Measurements from ENCODE around the gene CCDC60.

CCDC60 gene, protein sequence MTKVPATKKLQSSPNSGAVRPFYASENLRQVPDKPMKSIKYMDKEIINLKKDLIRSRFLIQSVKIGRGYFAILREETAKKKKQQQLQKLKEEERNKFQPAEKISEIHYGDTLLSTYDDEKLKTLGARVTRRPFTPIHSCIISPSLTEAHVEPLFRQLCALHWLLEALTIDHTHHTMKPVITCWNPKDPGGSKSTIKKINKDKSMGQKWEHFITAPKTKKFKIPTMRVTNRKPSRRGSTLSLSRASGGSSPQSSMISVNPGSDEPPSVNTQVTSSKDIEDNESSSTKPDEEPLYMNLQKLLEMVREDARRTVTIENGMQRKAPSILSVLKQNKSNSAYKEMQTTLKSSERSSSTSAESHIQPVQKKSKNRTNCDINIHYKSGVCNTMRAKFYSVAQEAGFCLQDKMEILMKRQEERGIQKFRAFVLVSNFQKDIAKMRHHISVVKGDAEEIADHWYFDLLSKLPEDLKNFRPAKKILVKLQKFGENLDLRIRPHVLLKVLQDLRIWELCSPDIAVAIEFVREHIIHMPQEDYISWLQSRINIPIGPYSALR

DNA sequence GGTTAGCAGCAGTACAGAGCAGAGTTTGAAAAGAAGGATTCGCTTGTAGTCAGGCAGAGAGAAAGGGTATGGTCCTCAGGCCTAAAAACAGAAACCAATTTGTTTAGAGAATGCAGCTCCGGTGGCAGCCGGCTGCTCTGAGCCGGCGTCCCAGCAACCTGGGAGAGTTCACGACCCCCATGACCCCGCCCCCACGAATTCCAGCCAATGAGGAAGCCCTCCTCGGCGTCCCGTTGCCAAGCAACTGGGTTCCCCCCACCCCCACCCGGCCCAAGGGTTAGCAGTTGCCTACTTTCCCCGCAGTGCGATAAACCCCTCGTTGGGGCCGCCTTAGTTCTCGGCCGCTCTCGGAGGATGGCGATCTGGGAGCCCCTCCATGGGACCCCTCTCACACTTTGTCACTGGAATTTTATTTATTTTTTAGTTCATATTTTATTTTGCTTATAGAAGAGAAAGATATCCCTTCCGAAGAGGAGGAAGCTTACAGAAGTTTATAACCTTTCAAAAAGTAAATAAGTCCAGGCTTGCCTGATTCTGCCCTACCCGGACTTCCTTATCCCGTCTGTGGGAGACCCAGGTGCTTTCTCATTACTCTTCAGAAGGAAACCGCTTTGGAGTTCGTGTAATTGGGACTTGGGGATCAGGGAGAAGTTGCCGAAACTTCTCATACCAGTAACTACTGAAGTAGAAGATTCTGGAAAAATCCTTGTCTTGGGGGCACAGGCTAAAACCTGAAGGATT lies at the start of gene CCDC60:
Gene CCDC60, plus strand, starts transcription at position 300 of the 741 bp plus-strand sequence. CDS start 448 bp downstream, outside the sequence.
- no peak for DNase-seq

DNA sequence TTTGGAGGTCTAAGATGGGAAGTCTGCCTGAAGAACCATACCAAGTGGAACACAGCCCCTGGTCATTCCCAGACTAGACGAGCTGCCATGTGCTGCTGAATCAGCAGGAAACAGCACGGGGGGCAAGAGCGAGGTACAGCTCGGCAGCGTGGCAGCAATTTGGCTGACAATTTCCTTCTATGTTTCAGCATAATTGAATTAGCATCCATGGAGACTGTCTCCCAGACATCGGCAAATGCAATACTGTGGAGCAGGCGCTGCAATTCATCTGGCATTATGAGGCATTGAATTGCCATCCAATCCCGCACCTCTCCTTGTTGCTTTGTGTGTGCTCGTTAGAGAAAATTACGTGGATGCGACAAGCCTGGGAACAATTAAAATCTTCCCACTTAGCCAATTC lies 46.0 kb upstream of the CCDC60 start:
- DNase-seq = no peak

DNA sequence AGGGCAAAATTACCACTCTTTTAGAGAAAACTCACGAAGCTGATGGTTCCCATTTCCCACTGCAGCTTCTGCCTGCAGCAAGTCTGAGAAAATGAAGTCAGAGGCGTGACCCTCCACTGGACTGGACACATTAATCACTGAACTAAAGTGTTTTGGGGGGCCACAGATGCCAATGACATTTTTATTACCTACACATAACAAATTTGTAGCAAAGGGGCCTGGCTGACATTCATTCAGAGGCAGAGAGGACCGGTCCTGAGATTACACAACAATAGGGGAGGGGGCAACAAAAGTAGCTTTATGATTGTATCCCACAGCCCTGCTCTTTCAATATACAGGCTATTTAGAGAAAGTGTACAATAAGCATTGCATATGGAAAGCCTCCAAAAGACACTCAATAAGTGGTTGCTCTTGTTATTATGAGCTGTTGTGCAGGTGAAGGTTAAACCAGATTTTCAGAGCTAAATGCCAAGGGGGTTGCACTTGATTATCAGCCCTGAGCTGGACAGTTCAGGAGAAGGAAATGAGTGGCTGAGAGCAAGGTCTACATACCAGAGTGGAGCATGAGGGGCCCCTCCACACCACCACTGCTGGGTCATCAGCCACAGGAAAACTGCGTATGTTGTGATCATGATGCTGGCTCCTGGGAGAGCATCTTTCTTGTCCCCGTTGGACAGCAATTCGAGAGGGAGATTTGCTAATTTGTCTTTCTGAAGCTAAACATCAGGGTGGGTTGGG lies 41.5 kb upstream of the CCDC60 start:
- no peak for DNase-seq

DNA sequence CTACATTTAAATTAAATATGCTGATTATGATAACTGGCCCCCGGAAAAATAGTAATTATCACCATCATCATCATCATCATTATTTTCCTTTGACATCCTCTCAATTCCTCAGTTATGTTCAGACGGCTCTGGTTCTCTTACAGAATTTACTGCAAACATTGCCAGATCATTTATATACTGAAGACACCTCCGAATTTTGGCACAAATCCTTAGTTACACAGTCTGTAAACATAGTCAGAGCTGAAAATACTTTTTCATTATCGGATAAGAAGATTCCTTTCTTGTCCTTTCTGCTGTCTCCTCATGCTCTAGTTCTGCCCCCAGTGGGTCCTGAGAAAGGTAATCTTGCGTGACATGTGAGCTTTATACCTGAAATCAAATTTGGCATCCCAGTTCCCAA lies 40.3 kb upstream of the CCDC60 start:
- no peak for DNase-seq

DNA sequence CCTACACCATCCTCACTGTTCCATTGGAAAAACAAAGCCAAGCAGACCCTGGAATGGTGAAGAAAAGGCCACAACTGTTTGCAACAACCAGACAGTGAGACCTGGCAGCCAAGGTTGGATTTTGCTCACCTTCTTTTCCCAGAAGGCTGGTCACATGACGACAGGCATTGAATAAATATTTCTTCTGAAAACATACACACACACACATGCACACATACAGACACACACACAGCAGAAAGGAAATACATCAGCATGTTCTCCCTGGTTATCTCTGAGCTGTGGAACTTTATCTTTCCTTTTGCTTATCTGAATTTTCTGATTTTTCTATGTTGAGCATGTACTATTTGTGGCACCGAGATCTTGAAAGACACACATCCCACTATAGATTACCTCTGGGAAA lies 38.0 kb upstream of the CCDC60 start:
- DNase-seq = peak; percentile 16

DNA sequence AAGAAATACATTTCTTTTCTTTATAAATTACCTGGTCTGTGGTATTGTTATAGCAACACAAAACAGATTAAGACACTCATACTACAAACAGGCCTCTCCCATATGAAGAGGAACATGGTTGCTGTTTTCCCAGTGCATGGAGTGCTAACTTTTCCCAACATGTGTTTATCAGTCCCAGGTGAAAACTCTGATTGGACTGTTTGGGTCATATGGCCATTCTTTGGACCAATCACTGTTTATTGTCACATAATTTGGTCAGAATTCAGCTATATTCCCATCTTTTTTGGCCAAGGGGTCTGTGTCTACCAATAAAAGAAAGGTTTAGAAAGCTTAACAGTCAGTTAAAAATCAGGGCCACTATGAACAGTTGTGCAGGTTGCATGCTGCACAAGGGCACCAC lies 35.4 kb upstream of the CCDC60 start:
- DNase-seq = no peak

DNA sequence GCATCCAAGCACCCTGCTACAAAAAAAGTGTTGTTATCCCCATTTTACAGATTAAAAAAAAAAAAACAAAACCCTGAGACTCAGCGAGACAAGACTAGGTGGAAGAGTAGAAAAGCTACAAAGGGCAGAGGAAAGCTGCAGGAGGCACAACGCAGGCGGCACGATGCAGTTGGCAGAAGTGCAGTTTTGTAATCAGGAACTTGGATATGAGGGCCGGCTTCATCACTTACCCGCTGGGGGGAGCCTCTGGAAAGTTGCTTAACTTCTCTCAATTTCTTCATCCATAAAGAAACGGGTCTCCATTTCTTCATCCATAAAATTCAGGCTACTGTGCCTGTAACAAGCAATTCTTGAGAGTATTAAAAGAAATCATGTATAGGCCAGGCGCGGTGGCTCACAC lies 33.1 kb upstream of the CCDC60 start:
- no peak for DNase-seq

DNA sequence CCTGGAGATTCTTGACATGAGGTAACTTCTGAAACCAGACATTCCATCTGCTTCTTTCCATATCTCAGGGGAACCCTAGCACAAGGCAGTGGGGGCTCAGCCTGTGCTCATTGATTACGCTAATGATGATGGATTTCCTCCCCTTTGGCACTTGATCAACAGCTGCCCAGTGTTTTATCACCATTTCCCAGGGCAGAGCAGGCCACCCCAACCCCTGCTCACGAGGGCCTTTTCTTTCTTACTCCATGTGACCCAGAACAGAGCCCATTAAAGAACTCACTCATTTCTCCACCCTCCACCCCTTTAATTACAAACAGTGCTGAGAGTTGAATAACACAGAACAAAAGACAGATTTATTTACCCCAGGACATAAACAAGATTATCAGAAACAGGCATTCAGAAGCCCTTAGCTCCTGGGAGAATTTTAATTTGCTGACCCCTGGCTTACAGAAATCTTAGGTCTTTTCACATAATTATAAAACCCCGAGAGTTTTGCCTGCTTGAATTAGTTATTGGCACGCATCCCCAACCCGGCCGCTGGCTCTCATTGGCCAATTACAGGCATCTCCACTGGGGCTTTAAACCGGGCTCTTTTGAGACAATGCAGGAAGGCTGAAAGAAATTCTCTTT lies 32.0 kb upstream of the CCDC60 start:
- no peak for DNase-seq

DNA sequence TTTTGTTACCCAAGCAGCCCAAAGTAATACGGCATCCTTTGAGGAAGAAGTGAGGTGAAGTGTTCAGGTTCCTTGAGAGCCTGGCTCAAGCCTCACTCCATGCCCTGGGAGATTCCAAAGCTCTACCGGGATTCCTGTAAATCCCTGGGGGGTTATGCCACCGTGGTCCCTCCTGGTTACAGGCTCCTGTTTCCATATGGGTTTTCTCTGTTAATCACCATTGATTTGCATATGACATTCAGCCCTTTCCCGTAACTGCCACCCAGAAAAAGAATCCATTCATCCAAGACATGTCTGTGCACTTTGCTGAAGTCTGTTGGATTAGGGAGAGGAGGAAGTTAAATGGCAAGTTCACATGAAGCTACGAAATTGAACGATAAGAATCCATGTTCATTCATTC lies 27.9 kb upstream of the CCDC60 start:
- DNase-seq = no peak

DNA sequence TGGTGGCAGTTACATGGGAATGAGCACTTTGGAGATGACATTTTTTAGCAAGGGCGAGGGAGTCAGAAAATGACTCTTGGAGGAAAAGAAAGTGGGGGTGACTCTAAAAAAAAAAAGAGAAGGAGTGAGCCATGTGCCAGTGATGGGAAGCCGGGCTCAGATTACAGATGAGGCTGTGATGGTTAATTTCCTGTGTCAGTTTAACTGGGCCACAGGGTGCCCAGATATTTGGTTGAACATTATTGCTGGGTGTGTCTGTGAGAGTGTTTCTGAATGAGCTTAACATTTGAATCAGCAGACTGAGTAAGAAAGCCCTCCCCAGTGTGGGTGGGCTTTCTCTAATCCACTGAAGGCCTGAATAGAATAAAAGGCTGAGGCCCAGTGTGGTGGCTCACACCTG lies 26.8 kb upstream of the CCDC60 start:
- no peak for DNase-seq

DNA sequence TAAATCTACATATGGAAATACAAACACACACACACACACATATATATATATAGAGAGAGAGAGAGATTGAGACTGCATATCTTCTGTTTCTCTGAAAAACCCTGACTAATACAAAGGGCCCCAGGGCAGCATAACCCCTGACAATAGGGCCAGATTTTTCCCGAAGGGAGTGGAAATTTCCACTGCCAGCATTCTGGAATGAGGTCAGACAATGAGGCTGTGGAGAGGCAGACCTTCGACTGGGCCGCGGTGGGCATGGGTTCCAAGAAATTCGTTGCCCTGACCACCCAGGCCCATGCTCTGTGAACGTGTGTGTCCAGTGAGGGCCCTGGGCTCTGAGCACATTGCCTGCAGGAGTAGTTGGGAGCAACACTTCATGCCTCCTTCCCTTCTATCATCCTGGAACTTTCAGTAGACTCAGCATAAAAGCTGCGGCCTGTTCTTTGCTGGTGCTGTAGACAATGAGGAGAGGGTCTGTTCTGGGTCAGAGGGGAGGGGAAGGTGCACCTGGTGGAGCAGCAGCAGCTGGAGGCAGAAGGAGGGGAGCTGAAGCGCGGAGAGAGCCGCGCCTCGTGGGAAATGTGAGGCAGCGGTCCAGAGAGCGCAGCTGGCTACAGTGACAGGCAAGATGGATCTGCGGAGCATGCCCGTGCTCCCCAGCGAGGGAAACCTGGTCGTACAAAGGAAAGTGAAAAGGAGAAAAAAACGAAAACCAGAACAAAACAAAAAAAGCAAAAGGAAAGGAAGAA lies 25.6 kb upstream of the CCDC60 start:
- no peak for DNase-seq

DNA sequence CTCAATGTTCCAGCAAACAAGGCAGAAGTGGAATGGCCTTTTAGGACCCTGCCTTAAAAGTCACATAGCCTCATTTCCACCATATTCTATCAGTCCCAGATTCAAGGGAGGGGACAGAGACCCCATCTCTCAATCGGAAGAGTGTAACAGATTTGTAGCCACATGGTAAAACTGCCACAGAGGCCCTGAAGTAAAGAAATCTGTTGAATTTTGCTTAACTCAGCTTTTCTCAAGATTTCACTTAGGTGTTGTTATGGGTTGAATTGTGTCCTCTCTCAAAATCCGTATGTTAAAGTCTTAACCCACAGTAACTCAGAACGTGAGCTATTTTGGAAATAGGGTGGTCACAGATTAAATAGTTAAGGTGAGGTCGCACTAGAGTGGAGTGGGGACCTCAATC lies 22.7 kb upstream of the CCDC60 start:
- no peak for DNase-seq

DNA sequence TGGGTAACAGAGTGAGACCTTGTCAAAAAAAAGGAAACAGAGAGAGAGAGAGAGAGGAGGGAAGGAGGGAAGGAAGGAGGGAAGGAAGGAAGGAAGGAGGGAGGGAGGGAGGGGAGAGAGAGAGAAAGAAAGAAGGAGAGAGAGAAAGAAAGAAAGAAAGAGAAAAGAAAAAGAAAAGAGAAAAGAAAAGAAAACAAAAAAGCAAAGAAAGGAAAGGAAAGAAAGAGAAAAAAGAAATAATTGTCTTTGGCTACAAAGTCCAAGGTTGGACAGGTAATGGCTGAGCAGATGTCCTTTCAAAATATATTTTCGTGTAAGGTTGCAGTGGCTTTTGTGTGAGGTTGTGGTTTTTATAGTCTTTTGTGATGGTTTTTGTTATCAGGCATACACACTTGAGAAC lies 21.6 kb upstream of the CCDC60 start:
- no peak for DNase-seq

DNA sequence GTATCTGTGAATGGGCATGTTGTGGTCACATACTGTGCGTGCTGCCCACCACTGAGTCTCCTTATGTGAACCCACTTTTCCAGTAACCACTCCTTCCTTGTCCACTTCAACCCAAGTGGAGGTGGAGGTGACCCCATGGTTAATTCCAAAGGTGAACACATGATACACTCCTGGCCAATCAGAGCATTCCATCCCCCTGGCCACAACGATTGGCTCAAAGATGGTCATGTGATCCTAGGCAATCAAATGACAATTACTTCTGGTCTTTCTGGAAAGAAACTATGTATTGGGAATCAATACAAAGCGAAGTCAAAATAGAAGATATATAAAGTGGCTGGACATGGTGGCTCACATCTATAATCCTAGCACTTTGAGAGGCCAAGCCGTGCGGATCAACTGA lies 20.2 kb upstream of the CCDC60 start:
- no peak for DNase-seq

DNA sequence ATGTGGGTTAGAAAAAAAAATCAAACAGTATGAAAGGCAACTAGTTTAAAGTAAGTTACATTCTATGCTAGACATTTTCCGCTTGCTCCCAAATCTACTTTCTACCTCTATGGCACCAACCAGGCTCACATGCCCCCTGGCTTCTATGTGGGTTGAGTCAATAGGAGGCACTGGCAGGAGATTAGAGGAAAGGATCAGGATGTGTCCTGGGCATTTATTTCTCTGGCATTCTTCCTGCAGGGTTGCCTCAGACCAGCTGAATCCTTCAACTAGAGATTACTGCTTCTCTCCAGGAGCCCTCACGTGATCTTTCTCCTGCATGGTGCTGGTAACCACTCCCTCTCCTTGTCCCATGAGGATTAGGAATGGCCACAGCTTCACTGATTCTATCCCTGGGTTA lies 14.9 kb upstream of the CCDC60 start:
- DNase-seq = no peak

DNA sequence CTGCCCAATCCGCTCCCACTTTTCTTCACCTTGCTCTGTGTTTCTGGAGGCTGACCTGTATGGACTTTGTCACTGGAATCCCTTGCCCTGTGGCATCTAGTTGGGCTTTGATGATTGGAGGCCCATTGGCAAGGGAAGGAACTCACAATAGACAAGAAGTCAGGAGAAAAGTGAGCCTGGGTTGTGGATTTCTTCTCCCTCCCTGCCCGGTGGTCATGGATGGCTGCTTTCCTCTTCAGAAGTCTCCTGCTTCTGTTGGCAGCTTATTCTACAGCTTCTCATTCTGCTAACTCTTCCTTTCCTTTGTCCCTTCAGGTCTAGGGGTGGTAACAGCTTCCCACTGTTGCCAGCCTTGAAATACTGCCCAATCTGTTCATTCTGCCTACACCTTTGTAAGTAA lies 13.9 kb upstream of the CCDC60 start:
- no peak for DNase-seq

DNA sequence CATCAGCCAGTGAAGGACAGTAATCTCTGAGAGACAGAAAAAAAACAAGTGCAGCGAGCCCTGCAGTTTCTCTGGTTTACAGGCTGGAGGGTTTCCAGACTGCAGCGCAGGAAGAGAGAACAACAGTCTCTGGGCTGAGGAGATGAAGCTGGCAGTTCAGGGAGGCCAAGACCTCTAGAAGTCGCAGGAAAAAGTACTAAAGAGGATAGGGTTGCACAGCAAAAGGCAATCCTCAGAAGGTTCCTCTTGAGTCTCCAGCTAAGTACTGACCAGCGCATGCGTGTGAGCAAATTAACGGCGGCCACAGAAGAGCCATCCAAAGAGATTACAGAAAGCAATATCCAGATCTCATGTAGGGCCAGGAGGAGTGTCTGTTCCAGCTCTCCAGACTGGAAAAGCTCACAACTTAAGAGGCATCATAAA lies 12.2 kb upstream of the CCDC60 start:
- no peak for DNase-seq

DNA sequence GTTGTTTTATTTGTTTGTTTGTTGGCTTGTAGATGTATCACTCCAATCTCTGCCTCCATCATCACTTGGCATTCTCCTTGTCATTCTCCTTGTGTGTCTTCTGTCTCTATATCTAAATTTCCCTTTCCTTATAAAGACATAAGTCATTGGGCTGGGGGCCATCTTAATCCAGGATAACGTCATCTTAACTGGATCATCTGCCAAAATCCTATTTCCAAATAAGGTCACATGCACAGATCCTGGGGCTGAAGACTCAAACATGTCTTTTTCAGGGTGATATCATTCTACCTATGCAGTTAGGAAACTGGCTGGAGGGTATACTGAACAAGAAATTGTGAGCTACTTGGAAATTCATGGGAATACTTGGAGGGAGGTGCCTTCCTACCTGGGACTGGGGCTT lies 8.7 kb upstream of the CCDC60 start:
- DNase-seq = no peak

DNA sequence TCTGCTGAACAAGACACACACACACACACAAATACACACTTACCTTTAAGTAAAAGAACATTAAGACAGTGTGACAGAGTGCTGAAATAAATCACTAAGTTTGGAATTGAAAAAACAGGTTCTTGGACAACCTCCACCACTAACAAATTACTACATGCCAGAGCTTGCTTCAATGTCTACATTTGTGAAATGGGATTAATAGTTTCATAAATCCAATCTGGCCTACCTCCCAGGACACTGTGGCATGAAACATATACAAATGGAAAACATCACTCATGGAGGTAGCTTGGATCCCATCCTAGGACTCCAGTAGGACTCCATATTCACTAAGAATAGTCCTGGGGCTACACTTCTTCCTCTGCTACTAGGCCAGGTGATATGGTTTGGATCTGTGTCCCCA lies 8.2 kb upstream of the CCDC60 start:
- DNase-seq = no peak

DNA sequence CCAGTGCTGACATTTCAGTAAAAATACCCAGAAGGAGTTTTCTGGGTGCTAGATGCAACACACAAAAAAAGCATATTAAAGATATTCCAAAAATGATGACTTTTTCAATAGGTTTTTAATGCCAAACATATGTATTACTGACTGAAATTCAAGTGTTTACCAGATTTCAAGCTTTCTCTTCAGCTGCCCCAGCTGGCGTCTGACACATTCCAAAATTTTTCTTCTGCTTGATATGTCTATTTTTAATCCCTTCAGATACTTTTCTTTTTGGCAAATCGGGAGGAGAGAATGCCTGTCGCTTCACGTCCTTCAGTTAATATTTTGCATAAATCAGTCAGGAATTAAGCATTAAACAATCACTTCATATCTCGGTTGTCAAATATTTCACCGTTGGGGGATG lies 7.1 kb upstream of the CCDC60 start:
- DNase-seq = no peak

DNA sequence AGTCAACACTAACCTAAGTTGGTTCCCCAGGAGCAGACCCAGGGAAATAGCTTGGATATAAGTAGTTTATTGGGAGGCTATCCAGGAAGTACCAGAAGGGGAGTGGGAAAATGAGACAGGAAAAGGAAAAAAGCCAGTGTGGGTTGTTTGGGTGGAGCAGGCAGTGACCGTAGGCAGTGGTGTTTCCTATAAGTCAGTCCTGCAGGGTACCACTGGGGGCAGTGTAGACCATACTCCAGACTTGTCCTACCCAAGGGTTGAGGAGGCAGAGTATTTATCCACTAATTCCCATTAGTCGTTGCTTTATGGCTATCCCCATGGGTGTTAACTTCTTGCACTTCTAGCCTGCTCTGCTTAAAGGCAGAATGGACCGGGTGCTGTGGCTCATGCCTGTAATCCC lies 6.4 kb upstream of the CCDC60 start:
- DNase-seq = no peak

Measured in NCI-H2029 treated with DMSO at 0.1 percent for 48 hours (cell line).